ENCODE results near the gene OAT.

The OAT gene

DNA sequence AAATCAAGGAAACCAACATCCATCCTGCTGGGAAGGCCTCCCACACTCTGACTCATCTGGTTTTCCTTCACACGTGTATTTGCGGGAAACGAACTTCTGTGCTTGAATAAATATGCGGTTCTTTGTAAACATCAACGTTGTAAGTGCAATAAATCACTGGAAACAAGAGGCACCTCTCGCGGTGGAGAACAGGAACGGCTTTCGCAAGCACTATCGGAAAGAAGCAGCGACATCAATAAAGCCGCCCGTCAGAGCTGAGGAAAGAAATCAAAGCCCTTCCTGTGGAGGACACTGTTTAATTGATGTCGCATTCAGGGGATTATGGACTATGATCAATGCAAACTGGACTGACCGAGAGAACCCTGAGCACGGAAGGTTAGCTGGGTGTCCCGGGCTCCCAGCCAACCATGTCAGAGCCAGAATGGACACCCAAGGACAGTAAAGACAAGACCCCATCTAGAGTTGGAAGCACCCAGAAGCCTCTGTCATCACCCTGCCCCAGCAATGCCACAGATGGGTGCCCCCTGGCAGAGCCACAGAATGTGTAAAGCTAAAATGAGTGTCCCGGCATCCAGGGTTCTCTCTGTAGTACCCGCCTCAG, 37.6 kb downstream of the OAT start:
- Histone ChIP-seq H3K56ac (ENCODE audit: low read length) (no peak overlapping the region), H3K4me1 (ENCODE audit: control insufficient read depth, low read depth, low read length) (no peaks in the 10 kb centered on the region), H2AK5ac (ENCODE audit: low read length) (no peak overlapping the region), H3K79me1 (ENCODE audit: low read length) (no peaks in the 10 kb centered on the region), H3K23ac (ENCODE audit: low read length) (no peak overlapping the region), H4K8ac (ENCODE audit: low read depth, low read length) (no peak overlapping the region), H2BK15ac (replicated peaks; ENCODE audit: low read depth) (no peak overlapping the region), H2BK120ac (ENCODE audit: low read depth, low read length) (no peak overlapping the region), H3K36me3 (ENCODE audit: control insufficient read depth, insufficient read depth, low read length) (no peaks in the 10 kb centered on the region), H3K4ac (ENCODE audit: low read depth, low read length) (no peak overlapping the region), H3K27me3 (ENCODE audit: insufficient read depth, low read length, poor library complexity) (no peaks in the 10 kb centered on the region), H4K5ac (ENCODE audit: low read length) (no peak overlapping the region), H3K4me3 (ENCODE audit: low read length) (no peak overlapping the region), H3K18ac (ENCODE audit: low read length) (no peak overlapping the region), H3K79me2 (ENCODE audit: control insufficient read depth, insufficient read depth, low read length) (no peaks in the 10 kb centered on the region), H3K27ac (ENCODE audit: low read depth, low read length) (no peak overlapping the region), H2BK5ac (ENCODE audit: low read length) (no peak overlapping the region), H3K4me2 (ENCODE audit: low read length) (no peak overlapping the region), H3K9ac (ENCODE audit: low read length) (no peak overlapping the region)
- no peak for DNase-seq
- no CpG with 5 or more reads among the region's 19 CpGs for WGBS (ENCODE audit: extremely low coverage, insufficient coverage, low lambda C conversion rate)

DNA sequence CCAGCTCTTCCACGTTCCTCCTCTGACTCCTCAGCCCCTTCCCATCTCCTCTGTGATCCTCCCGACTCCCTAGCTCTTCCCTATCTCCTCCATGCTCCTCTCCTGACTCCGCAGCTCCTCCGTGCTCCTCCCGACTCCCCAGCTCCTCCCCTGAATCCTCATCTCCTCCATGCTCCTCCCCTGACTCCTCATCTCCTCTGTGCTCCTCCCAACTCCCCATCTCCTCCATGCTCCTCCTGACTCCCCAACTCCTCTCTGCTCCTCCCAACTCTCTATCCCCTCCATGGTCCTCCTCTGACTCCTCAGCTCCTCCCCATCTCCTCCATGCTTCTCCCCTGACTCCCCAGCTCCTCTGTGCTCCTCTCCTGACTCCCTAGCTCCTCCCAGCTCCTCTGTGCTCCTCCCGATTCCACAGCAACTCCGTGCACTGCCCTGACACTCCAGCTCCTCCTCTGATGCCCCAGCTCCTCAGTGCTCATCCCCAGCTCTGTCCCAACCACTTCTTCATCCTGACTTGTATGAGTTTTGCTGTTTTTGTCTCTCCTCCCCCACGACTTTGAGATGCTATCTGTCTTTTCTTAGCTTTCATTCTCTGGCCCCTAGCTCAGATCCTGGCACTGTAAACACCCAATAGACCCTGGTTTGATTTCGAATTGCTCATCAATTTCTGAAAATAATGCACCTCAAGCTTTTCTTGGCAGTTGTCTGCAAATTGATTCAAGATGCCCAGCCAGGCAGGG, 38.3 kb downstream of the OAT start:
- Histone ChIP-seq H3K36me3 (ENCODE audit: control insufficient read depth, insufficient read depth, low read length) (no peaks in the 10 kb centered on the region), H3K79me1 (ENCODE audit: low read length) (no peaks in the 10 kb centered on the region), H3K56ac (ENCODE audit: low read length) (no peak overlapping the region), H3K4me1 (ENCODE audit: control insufficient read depth, low read depth, low read length) (no peaks in the 10 kb centered on the region), H3K4ac (ENCODE audit: low read depth, low read length) (no peak overlapping the region), H3K27ac (ENCODE audit: low read depth, low read length) (no peak overlapping the region), H3K4me2 (ENCODE audit: low read length) (no peak overlapping the region), H2BK5ac (ENCODE audit: low read length) (no peak overlapping the region), H4K8ac (ENCODE audit: low read depth, low read length) (no peak overlapping the region), H3K9ac (ENCODE audit: low read length) (no peak overlapping the region), H3K18ac (ENCODE audit: low read length) (no peak overlapping the region), H4K5ac (ENCODE audit: low read length) (no peak overlapping the region), H3K23ac (ENCODE audit: low read length) (no peak overlapping the region), H2AK5ac (ENCODE audit: low read length) (no peak overlapping the region), H2BK120ac (ENCODE audit: low read depth, low read length) (no peak overlapping the region), H3K79me2 (ENCODE audit: control insufficient read depth, insufficient read depth, low read length) (no peaks in the 10 kb centered on the region), H3K4me3 (ENCODE audit: low read length) (no peak overlapping the region), H2BK15ac (replicated peaks; ENCODE audit: low read depth) (no peak overlapping the region), H3K27me3 (ENCODE audit: insufficient read depth, low read length, poor library complexity) (no peaks in the 10 kb centered on the region)
- DNase-seq = no peak
- no CpG with 5 or more reads among the region's 9 CpGs for WGBS (ENCODE audit: extremely low coverage, insufficient coverage, low lambda C conversion rate)

- Histone ChIP-seq H3K27ac (ENCODE audit: low read depth, low read length) (no peak overlapping the region), H3K4me3 (ENCODE audit: low read length) (no peak overlapping the region), H2BK120ac (ENCODE audit: low read depth, low read length) (no peak overlapping the region), H2AK5ac (ENCODE audit: low read length) (no peak overlapping the region), H2BK15ac (replicated peaks; ENCODE audit: low read depth) (no peak overlapping the region), H3K56ac (ENCODE audit: low read length) (no peak overlapping the region), H4K5ac (ENCODE audit: low read length) (no peak overlapping the region), H3K9ac (ENCODE audit: low read length) (no peak overlapping the region), H3K4ac (ENCODE audit: low read depth, low read length) (no peak overlapping the region), H2BK5ac (ENCODE audit: low read length) (no peak overlapping the region), H3K23ac (ENCODE audit: low read length) (no peak overlapping the region), H3K4me1 (ENCODE audit: control insufficient read depth, low read depth, low read length) (no peaks in the 10 kb centered on the region), H3K27me3 (ENCODE audit: insufficient read depth, low read length, poor library complexity) (no peaks in the 10 kb centered on the region), H3K79me2 (ENCODE audit: control insufficient read depth, insufficient read depth, low read length) (no peaks in the 10 kb centered on the region), H4K8ac (ENCODE audit: low read depth, low read length) (no peak overlapping the region), H3K18ac (ENCODE audit: low read length) (no peak overlapping the region), H3K79me1 (ENCODE audit: low read length) (no peaks in the 10 kb centered on the region), H3K4me2 (ENCODE audit: low read length) (no peak overlapping the region), H3K36me3 (ENCODE audit: control insufficient read depth, insufficient read depth, low read length) (no peaks in the 10 kb centered on the region)
- no peak for DNase-seq
- no CpG with 5 or more reads among the region's 10 CpGs for WGBS (ENCODE audit: extremely low coverage, insufficient coverage, low lambda C conversion rate)
Measured at GRCh38 chr10:124379609-124380193, 39.0 kb downstream of the OAT start.

GRCh38 chr10:124378881-124379471, 39.7 kb downstream of the OAT start:
- Histone ChIP-seq H3K27me3 (ENCODE audit: insufficient read depth, low read length, poor library complexity) (no peaks in the 10 kb centered on the region), H3K4me3 (ENCODE audit: low read length) (no peak overlapping the region), H3K27ac (ENCODE audit: low read depth, low read length) (no peak overlapping the region), H2AK5ac (ENCODE audit: low read length) (no peak overlapping the region), H3K56ac (ENCODE audit: low read length) (no peak overlapping the region), H3K4me2 (ENCODE audit: low read length) (no peak overlapping the region), H3K18ac (ENCODE audit: low read length) (no peak overlapping the region), H3K4ac (ENCODE audit: low read depth, low read length) (no peak overlapping the region), H3K9ac (ENCODE audit: low read length) (no peak overlapping the region), H3K79me2 (ENCODE audit: control insufficient read depth, insufficient read depth, low read length) (no peaks in the 10 kb centered on the region), H3K4me1 (ENCODE audit: control insufficient read depth, low read depth, low read length) (no peaks in the 10 kb centered on the region), H4K8ac (ENCODE audit: low read depth, low read length) (no peak overlapping the region), H3K23ac (ENCODE audit: low read length) (no peak overlapping the region), H3K79me1 (ENCODE audit: low read length) (no peaks in the 10 kb centered on the region), H3K36me3 (ENCODE audit: control insufficient read depth, insufficient read depth, low read length) (no peaks in the 10 kb centered on the region), H4K5ac (ENCODE audit: low read length) (no peak overlapping the region), H2BK120ac (ENCODE audit: low read depth, low read length) (no peak overlapping the region), H2BK5ac (ENCODE audit: low read length) (no peak overlapping the region), H2BK15ac (replicated peaks; ENCODE audit: low read depth) (no peak overlapping the region)
- peak; percentile 33 for DNase-seq
- no CpG with 5 or more reads among the region's 16 CpGs for WGBS (ENCODE audit: extremely low coverage, insufficient coverage, low lambda C conversion rate)

DNA sequence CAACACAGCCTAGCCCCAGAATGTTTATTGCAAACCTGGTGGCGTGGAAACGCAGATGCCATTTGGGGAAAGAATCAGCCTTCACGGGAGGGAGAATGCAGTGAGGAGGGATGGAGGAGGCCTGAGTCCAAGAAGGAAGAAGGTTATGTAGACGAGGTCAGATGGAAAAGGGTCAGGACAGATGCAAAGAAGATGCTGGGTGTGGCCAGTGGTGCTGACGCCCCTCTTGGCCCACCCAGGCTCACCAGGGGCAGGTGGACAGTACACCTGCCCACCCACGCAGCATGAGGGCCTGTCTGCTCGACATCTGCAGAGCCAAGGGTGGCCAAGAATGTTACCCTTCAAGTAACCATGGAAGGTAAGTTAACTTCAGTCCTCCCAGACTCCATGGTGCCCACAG, 40.5 kb downstream of the OAT start:
- H3K4me1 ChIP-seq (ENCODE audit: control insufficient read depth, low read depth, low read length) = no peaks in the 10 kb centered on the region
- no peak overlapping the region for H2BK5ac ChIP-seq (ENCODE audit: low read length)
- no peak overlapping the region for H3K27ac ChIP-seq (ENCODE audit: low read depth, low read length)
- H3K23ac ChIP-seq (ENCODE audit: low read length) = no peak overlapping the region
- H3K79me2 ChIP-seq (ENCODE audit: control insufficient read depth, insufficient read depth, low read length) = no peaks in the 10 kb centered on the region
- H2AK5ac ChIP-seq (ENCODE audit: low read length) = no peak overlapping the region
- no peak overlapping the region for H3K56ac ChIP-seq (ENCODE audit: low read length)
- H2BK15ac ChIP-seq (replicated peaks; ENCODE audit: low read depth) = no peak overlapping the region
- no peak overlapping the region for H3K9ac ChIP-seq (ENCODE audit: low read length)
- no peak overlapping the region for H4K8ac ChIP-seq (ENCODE audit: low read depth, low read length)
- H4K5ac ChIP-seq (ENCODE audit: low read length) = no peak overlapping the region
- no peaks in the 10 kb centered on the region for H3K36me3 ChIP-seq (ENCODE audit: control insufficient read depth, insufficient read depth, low read length)
- no peak overlapping the region for H2BK120ac ChIP-seq (ENCODE audit: low read depth, low read length)
- no peak overlapping the region for H3K4me3 ChIP-seq (ENCODE audit: low read length)
- H3K27me3 ChIP-seq (ENCODE audit: insufficient read depth, low read length, poor library complexity) = no peaks in the 10 kb centered on the region
- H3K18ac ChIP-seq (ENCODE audit: low read length) = no peak overlapping the region
- no peak overlapping the region for H3K4me2 ChIP-seq (ENCODE audit: low read length)
- H3K4ac ChIP-seq (ENCODE audit: low read depth, low read length) = no peak overlapping the region
- WGBS (ENCODE audit: extremely low coverage, insufficient coverage, low lambda C conversion rate) = no CpG with 5 or more reads among the region's 7 CpGs
- no peaks in the 10 kb centered on the region for H3K79me1 ChIP-seq (ENCODE audit: low read length)
- no peak for DNase-seq
